K562 (cell line): Measurements from ENCODE around the gene NPR2. TPM values are rescaled to one million over a fixed set of nuclear protein-coding genes. Genes with fewer than 3 reads are reported as not detected.

Experiments
- BACH1 ChIP-seq: fragments of 200-800 bp; sonication (Bioruptor generic); IDR thresholded peaks from 2 replicates; pipeline ENCODE4 v1.6.1; 2016; ENCODE audit warnings: missing genetic modification characterization, missing compliant biosample characterization
- MBD2 ChIP-seq: sonication (generic); IDR thresholded peaks from 2 replicates; pipeline ENCODE4 v1.6.1; 2016; ENCODE audit warnings: low read depth, borderline replicate concordance
- MGA ChIP-seq: fragments of 450-650 bp; IDR thresholded peaks from 2 replicates; pipeline ENCODE4 v1.6.1; 2016; ENCODE audit warnings: mild to moderate bottlenecking, moderate library complexity
- MITF ChIP-seq: IDR thresholded peaks from 2 replicates; pipeline ENCODE4 v1.6.1; 2014; ENCODE audit warnings: antibody characterized with exemption
- NR2C2 ChIP-seq, 2 experiments: fragments of 200-800 bp in 1 of 2; sonication (Bioruptor generic) in 1 of 2; sonication (generic) in 1 of 2; formaldehyde crosslinking in 1 of 2; IDR thresholded peaks; 2 replicates each; pipeline versions ENCODE4 v1.6.1 to v1.8.0; 2016 to 2022; ENCODE audit warnings: mild to moderate bottlenecking in 1 of 2, missing compliant biosample characterization in 1 of 2, missing genetic modification characterization in 1 of 2, missing genetic modification reagents in 1 of 2
- ZBTB26 ChIP-seq: fragments of 450-650 bp; formaldehyde crosslinking; IDR thresholded peaks from 2 replicates; pipeline ENCODE4 v1.4.0; 2022; ENCODE audit warnings: missing genetic modification characterization
- ZNF224 ChIP-seq: sonication (generic); formaldehyde crosslinking; IDR thresholded peaks from 2 replicates; pipeline ENCODE4 v1.8.0; 2022; ENCODE audit warnings: mild to moderate bottlenecking, missing genetic modification reagents
- ZNF431 ChIP-seq: sonication (generic); formaldehyde crosslinking; IDR thresholded peaks from 2 replicates; pipeline ENCODE4 v1.8.0; 2022; ENCODE audit warnings: mild to moderate bottlenecking, missing genetic modification reagents
- polyA plus RNA-seq, 8 experiments: library from polyadenylated mRNA; depleted of rRNA in 4 of 8; stranded (reverse) in 5 of 8; unstranded in 3 of 8; fragments of >200 nt; fragmentation: Nextera tagmentation in 2 of 8; fragmentation: Illumina TruSeq in 1 of 8; extraction: Ambion mirVana in 2 of 8; extraction: Trizol in 1 of 8; gene quantifications; 2 replicates each; pipeline versions ENCODE4 v1.2.1 to v1.2.3, GENCODE V29; 2011 to 2014; ENCODE audit warnings: inconsistent platforms in 1 of 8, missing spikeins in 1 of 8
- total RNA-seq, 7 experiments: library from RNA; depleted of rRNA in 6 of 7; stranded (reverse); fragments of >200 nt in 6 of 7; fragmentation: Illumina TruSeq in 2 of 7; extraction: Trizol in 2 of 7; gene quantifications; 2 replicates each; pipeline versions ENCODE4 v1.2.1 to v1.2.3, GENCODE V29; 2011 to 2021; ENCODE audit warnings: low replicate concordance in 1 of 7

The NPR2 gene
- total and polyA plus RNA-seq, 9 of the 15 experiments (the other 6 are each of a cell fraction or from before 2014, with no cell fraction given), result 2.4 to 12.9 (median 6.0) TPM

GRCh38 chr9:35753466-35753865 lies 37.9 kb upstream of the NPR2 start (continued):
- TF ChIP-seq MGA, result no peak
- TF ChIP-seq ZBTB26 (CRISPR knock-in tag), result no peak
- TF ChIP-seq ZNF431 (CRISPR knock-in tag), result no peak
- no peak for TF ChIP-seq NR2C2 (CRISPR knock-in tag; IDR thresholded peaks at IDR 0.05)
- TF ChIP-seq NR2C2 (tag; IDR thresholded peaks at IDR 0.05), result no peak
- no peak for TF ChIP-seq ZNF224 (CRISPR knock-in tag)
- TF ChIP-seq MITF, result no peak
- no peak for TF ChIP-seq BACH1 (tag)
- no peak for TF ChIP-seq MBD2
- TF ChIP-seq, all 486 proteins: peak for 0
